PC-9 (cell line): ENCODE results near the gene PTPRM.

ENCODE experiments used
- CTCF ChIP-seq: fragments of 200-600 bp; sonication (generic); conservative IDR thresholded peaks from 2 replicates; pipeline ENCODE4 v1.6.1; 2017; ENCODE audit warnings: mixed run types, antibody characterized with exemption, mild to moderate bottlenecking, moderate library complexity
- EZH2 ChIP-seq: fragments of 200-600 bp; sonication (generic); IDR thresholded peaks from 2 replicates; pipeline ENCODE4 v1.8.0; 2017; ENCODE audit warnings: antibody characterized with exemption, low read depth

- TF ChIP-seq CTCF (no peak), EZH2 (no peak)
Observed at GRCh38 chr18:7815787-7816186, 248.7 kb downstream of the PTPRM start.
